IMR-90 (cell line): ENCODE measurements around the gene RAB8B. TPM values are rescaled to one million over a fixed set of nuclear protein-coding genes. Genes with fewer than 3 reads are reported as not detected.
A peak's percentile ranks its signal among the peaks of the same experiment; 100 is the strongest.

Experiments used
- ATAC-seq: fragments of 200-7000 bp; cut with Tn5 transposase; 2 replicates; pipeline ENCODE4 v1.9.1; 2020; ENCODE audit warnings: low read depth, mild to moderate bottlenecking, moderate library complexity
- BruUV-seq: library from RNA; stranded (reverse); fragments of 400-500 nt; replicated peaks from 2 replicates; lab custom pipeline; 2021; lab: Mats Ljungman, UMichigan
- CTCF ChIA-PET: fragments of 300-600 bp; formaldehyde crosslinking; extraction: SDS; loops from one replicate; lab custom pipeline; 2021; ENCODE audit warnings: antibody characterized with exemption; lab: Yijun Ruan, JAX
- POLR2A ChIA-PET: fragments of 300-600 bp; sonication (Branson Sonifier 250); formaldehyde crosslinking; loops from one replicate; lab custom pipeline; 2022; ENCODE audit warnings: antibody characterized with exemption; ENCODE audit not compliant: unreplicated experiment; lab: Charles Lee
- DNase-seq: peaks from one replicate; pipeline ENCODE4 v3.0.0; 2013
- H2AFZ ChIP-seq: replicated peaks from 2 replicates; pipeline ENCODE3; 2013; ENCODE audit warnings: low read length, mild to moderate bottlenecking; ENCODE audit not compliant: poor library complexity
- H2AK5ac ChIP-seq: 2 replicates; pipeline ENCODE4 v1.6.1; 2013; ENCODE audit warnings: low read depth, low read length, inconsistent platforms
- H2AK9ac ChIP-seq: replicated peaks from 2 replicates; pipeline ENCODE3; 2013; ENCODE audit warnings: mild to moderate bottlenecking, low read depth, low read length, moderate library complexity; ENCODE audit not compliant: poor library complexity
- H2BK120ac ChIP-seq: 2 replicates; pipeline ENCODE4 v1.6.1; 2013; ENCODE audit warnings: low read depth, low read length, inconsistent platforms
- H2BK15ac ChIP-seq: 3 replicates; pipeline ENCODE4 v1.6.1; 2013; ENCODE audit warnings: low read depth, low read length, inconsistent platforms
- H2BK20ac ChIP-seq: 2 replicates; pipeline ENCODE4 v1.6.1; 2013; ENCODE audit warnings: low read depth, mild to moderate bottlenecking, inconsistent platforms, low read length, moderate library complexity
- H2BK5ac ChIP-seq: 2 replicates; pipeline ENCODE4 v1.6.1; 2013; ENCODE audit warnings: mild to moderate bottlenecking, low read depth, low read length, inconsistent platforms; ENCODE audit not compliant: poor library complexity, severe bottlenecking
- H3K14ac ChIP-seq: replicated peaks from 2 replicates; pipeline ENCODE4 v1.6.1; 2013; ENCODE audit warnings: low read depth, low read length, inconsistent platforms
- H3K18ac ChIP-seq: 2 replicates; pipeline ENCODE4 v1.6.1; 2013; ENCODE audit warnings: low read depth, low read length, control low read depth
- H3K23ac ChIP-seq: 2 replicates; pipeline ENCODE4 v1.6.1; 2013; ENCODE audit warnings: low read depth, low read length, inconsistent platforms
- H3K27ac ChIP-seq: 2 replicates; pipeline ENCODE4 v1.5.1; 2013; ENCODE audit warnings: mild to moderate bottlenecking, control low read depth, low read length; ENCODE audit not compliant: insufficient read depth
- H3K27me3 ChIP-seq: 2 replicates; pipeline ENCODE4 v1.6.1; 2013; ENCODE audit warnings: low read length; ENCODE audit not compliant: control insufficient read depth, insufficient read depth
- H3K36me3 ChIP-seq: 2 replicates; pipeline ENCODE4 v1.6.1; 2013; ENCODE audit warnings: low read length, mixed read lengths; ENCODE audit not compliant: control insufficient read depth, insufficient read depth
- H3K4ac ChIP-seq: 2 replicates; pipeline ENCODE4 v1.6.1; 2013; ENCODE audit warnings: low read depth, low read length, inconsistent platforms
- H3K4me1 ChIP-seq: 2 replicates; pipeline ENCODE4 v1.6.1; 2013; ENCODE audit warnings: low read length, mixed read lengths; ENCODE audit not compliant: control insufficient read depth, insufficient read depth
- H3K4me2 ChIP-seq: 2 replicates; pipeline ENCODE4 v1.6.1; 2013; ENCODE audit warnings: low read depth, mild to moderate bottlenecking, control low read depth, low read length, moderate library complexity
- H3K4me3 ChIP-seq: 2 replicates; pipeline ENCODE4 v1.5.1; 2013; ENCODE audit warnings: low read depth, mild to moderate bottlenecking, control low read depth, low read length, moderate library complexity; ENCODE audit not compliant: insufficient read depth
- H3K56ac ChIP-seq: 2 replicates; pipeline ENCODE4 v1.6.1; 2013; ENCODE audit warnings: low read length, inconsistent platforms; ENCODE audit not compliant: insufficient read depth; ENCODE audit errors: extremely low read depth
- H3K79me1 ChIP-seq, 2 experiments: 2 replicates each; pipeline ENCODE4 v1.6.1; 2013; ENCODE audit warnings: low read length in 2 of 2, inconsistent platforms in 1 of 2, low read depth in 1 of 2
- H3K9ac ChIP-seq: 2 replicates; pipeline ENCODE4 v1.6.1; 2013; ENCODE audit warnings: low read depth, low read length, control low read depth
- H3K9me1 ChIP-seq: 2 replicates; pipeline ENCODE4 v1.6.1; 2013; ENCODE audit warnings: low read length, inconsistent platforms; ENCODE audit not compliant: insufficient read depth
- H3K9me3 ChIP-seq: 2 replicates; pipeline ENCODE4 v1.6.1; 2013; ENCODE audit warnings: low read length; ENCODE audit not compliant: control insufficient read depth, insufficient read depth
- H4K20me1 ChIP-seq: 2 replicates; pipeline ENCODE4 v1.6.1; 2013; ENCODE audit warnings: low read length, inconsistent platforms; ENCODE audit not compliant: insufficient read depth
- H4K5ac ChIP-seq: 2 replicates; pipeline ENCODE4 v1.6.1; 2013; ENCODE audit warnings: mild to moderate bottlenecking, low read depth, low read length, control low read depth
- H4K8ac ChIP-seq, 2 experiments: 2 replicates each; pipeline ENCODE4 v1.6.1; 2013; ENCODE audit warnings: low read depth in 2 of 2, low read length in 2 of 2, control low read depth in 1 of 2, inconsistent platforms in 1 of 2
- H4K91ac ChIP-seq: 2 replicates; pipeline ENCODE4 v1.6.1; 2013; ENCODE audit warnings: low read depth, low read length, inconsistent platforms; ENCODE audit not compliant: insufficient read depth
- CEBPB ChIP-seq: IDR thresholded peaks from 2 replicates; pipeline ENCODE4 v1.6.1; 2012; ENCODE audit warnings: low read depth, low read length, improper control_type of control experiment
- CHD1 ChIP-seq: IDR thresholded peaks from 2 replicates; pipeline ENCODE4 v1.6.1; 2012; ENCODE audit warnings: low read depth, low read length, improper control_type of control experiment
- CTCF ChIP-seq: conservative IDR thresholded peaks from 2 replicates; pipeline ENCODE4 v1.5.1; 2012; ENCODE audit warnings: mild to moderate bottlenecking, low read depth, low read length, improper control_type of control experiment
- MAFK ChIP-seq: IDR thresholded peaks from 2 replicates; pipeline ENCODE4 v1.6.1; 2012; ENCODE audit warnings: low read depth, low read length, improper control_type of control experiment
- MXI1 ChIP-seq: IDR thresholded peaks from 2 replicates; pipeline ENCODE4 v1.6.1; 2012; ENCODE audit warnings: low read depth, mild to moderate bottlenecking, low read length, moderate library complexity, borderline replicate concordance
- POLR2A ChIP-seq: IDR thresholded peaks from 2 replicates; pipeline ENCODE4 v1.6.1; 2012; ENCODE audit warnings: mild to moderate bottlenecking, low read depth, low read length
- RAD21 ChIP-seq: IDR thresholded peaks from 2 replicates; pipeline ENCODE4 v1.6.1; 2012; ENCODE audit warnings: low read length, improper control_type of control experiment
- RCOR1 ChIP-seq: IDR thresholded peaks from 2 replicates; pipeline ENCODE4 v1.6.1; 2012; ENCODE audit warnings: mild to moderate bottlenecking, low read length, improper control_type of control experiment; ENCODE audit not compliant: insufficient replicate concordance
- RFX5 ChIP-seq: IDR thresholded peaks from 2 replicates; pipeline ENCODE4 v1.8.0; 2012; ENCODE audit warnings: low read depth, mild to moderate bottlenecking, low read length, moderate library complexity
- SMC3 ChIP-seq: fragments of 150-350 bp; IDR thresholded peaks from 2 replicates; pipeline ENCODE4 v1.6.1; 2016; ENCODE audit warnings: low read depth, mild to moderate bottlenecking, antibody characterized with exemption, low read length, moderate library complexity
- WGBS, 2 experiments: methylation state at CpG; one replicate each; pipeline versions ENCODE4 v1.1.5 to v1.1.7; 2013; ENCODE audit warnings: missing lambda C conversion rate in 2 of 2; ENCODE audit not compliant: insufficient read length in 1 of 2; ENCODE audit errors: extremely low coverage in 2 of 2; 5-methylcytosine and 5-hydroxymethylcytosine counted together
- dilution Hi-C: fragments of 300-500 bp; cut with HindIII; formaldehyde crosslinking; loops from one replicate; pipeline ENCODE4 v1.14.3; 2018; ENCODE audit warnings: low sequenced_read_pairs; ENCODE audit not compliant: unreplicated experiment
- in situ Hi-C: fragments of 300-500 bp; cut with MboI; formaldehyde crosslinking; loops from 3 replicates; pipeline ENCODE4 v1.14.3; 2019; ENCODE audit warnings: low sequenced_read_pairs, inconsistent platforms, mixed read lengths
- intact Hi-C: fragments of 100-400 bp; cut with micrococcal nuclease; formaldehyde crosslinking; loops from 2 replicates; pipeline ENCODE4 v1.10.0; 2022
- polyA plus RNA-seq, 3 experiments: library from polyadenylated mRNA; depleted of rRNA; stranded (reverse); fragments of >200 nt; gene quantifications; 2 replicates each; pipeline ENCODE4 v1.2.3, GENCODE V29; 2012; ENCODE audit warnings: low replicate concordance in 1 of 3
- total RNA-seq: library from RNA; depleted of rRNA; stranded (reverse); fragments of >200 nt; gene quantifications from 2 replicates; pipeline ENCODE4 v1.2.3, GENCODE V29; 2012

The RAB8B gene
- total and polyA plus RNA-seq, 2 of the 4 experiments (the other 2 are of a cell fraction) = 19.4 to 29.4 TPM

- CTCF ChIA-PET = no interaction called here
- dilution Hi-C loops = no loop called here
These were observed 42.7 kb upstream of the RAB8B start for GRCh38 chr15:63146684-63147083.

More at GRCh38 chr15:63146684-63147083, 42.7 kb upstream of the RAB8B start:
- Histone ChIP-seq H3K9me3 (no peaks in the 10 kb centered on the region), H3K36me3 (peaks cover 32% of the 10 kb centered on the region), H2BK120ac (no peak overlapping the region), H2AK5ac (no peak overlapping the region), H4K5ac (peak overlapping the region; percentile 50; the same call in 1 of the 2 replicates), H3K56ac (no peak overlapping the region), H2BK5ac (peak overlapping the region; percentile 24), H3K4ac (no peak overlapping the region), H2AFZ (no peak overlapping the region), H3K27ac (no peak overlapping the region), H4K91ac (no peak overlapping the region), H3K23ac (no peak overlapping the region), H3K18ac (no peak overlapping the region), H3K4me3 (no peak overlapping the region), H2BK15ac (peak overlapping the region; percentile 5; the same call in 1 of the 3 replicates), H3K14ac (no peak overlapping the region), H2AK9ac (no peak overlapping the region), H3K9ac (no peak overlapping the region), H3K27me3 (no peaks in the 10 kb centered on the region), H4K8ac (peak overlapping the region in 1 of 2 experiments; percentile 67; a peak in 1 of 4 replicates), H4K20me1 (peaks cover 4% of the 10 kb centered on the region; the same call in 1 of the 2 replicates), H3K4me2 (no peak overlapping the region), H3K4me1 (no peaks in the 10 kb centered on the region; the same call in 1 of the 2 replicates), H2BK20ac (no peak overlapping the region), H3K9me1 (0 out of 2 replicates have a peak, but pooled peaks cover 3% of the 10 kb centered on the region), H3K79me1 (peaks cover 6 to 23% of the 10 kb centered on the region in 2 experiments)
- POLR2A ChIA-PET = no interaction called here
- no CpG with 5 or more reads among the region's 3 CpGs for WGBS, 2 experiments
- ATAC-seq (peak; percentile 6; the same call in 1 of the 2 replicates), DNase-seq (peak; percentile 27)
- no peak for TF ChIP-seq MAFK
- peak; percentile 27; the same call in 1 of the 2 replicates for TF ChIP-seq CTCF
- TF ChIP-seq MXI1 = no peak
- no peak for TF ChIP-seq RCOR1
- TF ChIP-seq CHD1 = no peak
- peak; percentile 2; the same call in 1 of the 2 replicates for TF ChIP-seq CEBPB
- no peak for TF ChIP-seq RFX5
- peak; percentile 23 for TF ChIP-seq RAD21
- no peak for TF ChIP-seq SMC3
- no peak for TF ChIP-seq POLR2A
- in situ Hi-C loops = no loop called here
- intact Hi-C loops = no loop called here
- no TSS peak for BruUV-seq
